ENCODE results near the gene ZNF48. TPM values are rescaled to one million over a fixed set of nuclear protein-coding genes. Genes with fewer than 3 reads are reported as not detected.

The ZNF48 gene
- total RNA-seq, 1 experiment from 2014 or later = 9.6 TPM

- peaks cover 26% of the 10 kb centered on the region for H3K36me3 ChIP-seq
- H3K9me3 ChIP-seq (replicated peaks) = no peaks in the 10 kb centered on the region
- H3K27me3 ChIP-seq (replicated peaks) = no peaks in the 10 kb centered on the region
- peaks cover 16% of the 10 kb centered on the region for H3K4me1 ChIP-seq (replicated peaks)
- DNase-seq (ENCODE audit: low read depth in 1 of 2, low spot score in 2 of 2) = no peak
- no peak overlapping the region for H3K4me3 ChIP-seq
- no peak overlapping the region for H3K27ac ChIP-seq
Measured at GRCh38 chr16:30443631-30444030, 48.4 kb downstream of the ZNF48 start.

GRCh38 chr16:30444231-30445148, 49.3 kb downstream of the ZNF48 start:
- H3K36me3 ChIP-seq = peaks cover 26% of the 10 kb centered on the region
- H3K9me3 ChIP-seq (replicated peaks) = no peaks in the 10 kb centered on the region
- H3K4me3 ChIP-seq = peak overlapping the region; percentile 77
- no peaks in the 10 kb centered on the region for H3K27me3 ChIP-seq (replicated peaks)
- H3K27ac ChIP-seq = peak overlapping the region; percentile 95
- peaks cover 16% of the 10 kb centered on the region for H3K4me1 ChIP-seq (replicated peaks)
- DNase-seq (ENCODE audit: low read depth in 1 of 2, low spot score in 2 of 2) = no peak

GRCh38 chr16:30445149-30445407, 49.9 kb downstream of the ZNF48 start:
- Histone ChIP-seq H3K4me3 (peak overlapping the region; percentile 77), H3K4me1 (replicated peaks) (peaks cover 16% of the 10 kb centered on the region), H3K27ac (peak overlapping the region; percentile 95), H3K36me3 (peaks cover 26% of the 10 kb centered on the region), H3K27me3 (replicated peaks) (no peaks in the 10 kb centered on the region), H3K9me3 (replicated peaks) (no peaks in the 10 kb centered on the region)
- no peak for DNase-seq (ENCODE audit: low read depth in 1 of 2, low spot score in 2 of 2)

GRCh38 chr16:30445408-30446202, 50.4 kb downstream of the ZNF48 start, which contains the start of gene SEPHS2:
TSS of gene SEPHS2 (minus strand) at chr16:30445874. CDS start at chr16:30445727, 147 bp downstream.
- Histone ChIP-seq H3K9me3 (replicated peaks) (no peaks in the 10 kb centered on the region), H3K36me3 (peaks cover 26% of the 10 kb centered on the region), H3K27ac (peak within 1 kb of the TSS; percentile 95), H3K4me1 (replicated peaks) (peaks cover 16% of the 10 kb centered on the region), H3K4me3 (peak within 1 kb of the TSS; percentile 77), H3K27me3 (replicated peaks) (no peaks in the 10 kb centered on the region)
- DNase-seq (ENCODE audit: low read depth in 1 of 2, low spot score in 2 of 2) = peak; percentile 94 to 96

GRCh38 chr16:30446203-30446595, 51.0 kb downstream of the ZNF48 start:
- Histone ChIP-seq H3K4me3 (peak overlapping the region; percentile 77), H3K9me3 (replicated peaks) (no peaks in the 10 kb centered on the region), H3K27ac (peak overlapping the region; percentile 95), H3K27me3 (replicated peaks) (no peaks in the 10 kb centered on the region), H3K4me1 (replicated peaks) (peaks cover 16% of the 10 kb centered on the region), H3K36me3 (peaks cover 26% of the 10 kb centered on the region)
- no peak for DNase-seq (ENCODE audit: low read depth in 1 of 2, low spot score in 2 of 2)

GRCh38 chr16:30447512-30448226, 52.4 kb downstream of the ZNF48 start:
- Histone ChIP-seq H3K4me3 (no peak overlapping the region), H3K27me3 (replicated peaks) (no peaks in the 10 kb centered on the region), H3K27ac (no peak overlapping the region), H3K4me1 (replicated peaks) (peaks cover 16% of the 10 kb centered on the region), H3K36me3 (peaks cover 26% of the 10 kb centered on the region), H3K9me3 (replicated peaks) (no peaks in the 10 kb centered on the region)
- no peak for DNase-seq (ENCODE audit: low read depth in 1 of 2, low spot score in 2 of 2)

GRCh38 chr16:30449116-30449435, 53.9 kb downstream of the ZNF48 start:
- no peak overlapping the region for H3K4me3 ChIP-seq
- no peaks in the 10 kb centered on the region for H3K27me3 ChIP-seq (replicated peaks)
- peaks cover 15% of the 10 kb centered on the region for H3K4me1 ChIP-seq (replicated peaks)
- H3K36me3 ChIP-seq = peaks cover 13% of the 10 kb centered on the region
- DNase-seq (ENCODE audit: low read depth in 1 of 2, low spot score in 2 of 2) = no peak
- no peak overlapping the region for H3K27ac ChIP-seq
- no peaks in the 10 kb centered on the region for H3K9me3 ChIP-seq (replicated peaks)

Other genes starting within 250 kb of the ZNF48 start
- 4.3 and 4.5 TPM in 2 replicates for gene CORO1A, start 211.8 kb upstream of the ZNF48 start, total RNA-seq (2014; rRNA removed; shearing (Covaris generic))
- gene BOLA2B, start 201.8 kb upstream of the ZNF48 start, total RNA-seq (2014; rRNA removed; shearing (Covaris generic)) = 156 and 420 TPM in 2 replicates
- gene SLX1A, start 201.5 kb upstream of the ZNF48 start, total RNA-seq (2014; rRNA removed; shearing (Covaris generic)) = 14.3 and 43.6 TPM in 2 replicates
- 3.6 and 5.8 TPM in 2 replicates for gene SULT1A3, start 196.2 kb upstream of the ZNF48 start, total RNA-seq (2014; rRNA removed; shearing (Covaris generic))
- not detected in 2 replicates for gene NPIPB13, start 146.9 kb upstream of the ZNF48 start, total RNA-seq (2014; rRNA removed; shearing (Covaris generic))
- gene CD2BP2, start 40.1 kb upstream of the ZNF48 start, total RNA-seq (2014; rRNA removed; shearing (Covaris generic)) = 55.8 and 60.7 TPM in 2 replicates
- gene TBC1D10B, start 24.9 kb upstream of the ZNF48 start, total RNA-seq (2014; rRNA removed; shearing (Covaris generic)) = 25.8 and 42.5 TPM in 2 replicates
- gene MYL11, start 20.6 kb upstream of the ZNF48 start, total RNA-seq (2014; rRNA removed; shearing (Covaris generic)) = not detected in 2 replicates
- gene SEPTIN1, start 12.9 kb upstream of the ZNF48 start, total RNA-seq (2014; rRNA removed; shearing (Covaris generic)) = not detected in 2 replicates
- 27.0 and 51.8 TPM in 2 replicates for gene ZNF771, start 12.2 kb downstream of the ZNF48 start, total RNA-seq (2014; rRNA removed; shearing (Covaris generic))
- 10.5 and 31.6 TPM in 2 replicates for gene DCTPP1, start 34.6 kb downstream of the ZNF48 start, total RNA-seq (2014; rRNA removed; shearing (Covaris generic))
- gene SEPHS2, start 50.5 kb downstream of the ZNF48 start, total RNA-seq (2014; rRNA removed; shearing (Covaris generic)) = 4.3 and 8.2 TPM in 2 replicates
- not detected in 2 replicates for gene ITGAL, start 77.3 kb downstream of the ZNF48 start, total RNA-seq (2014; rRNA removed; shearing (Covaris generic))
- gene ZNF768, start 131.1 kb downstream of the ZNF48 start, total RNA-seq (2014; rRNA removed; shearing (Covaris generic)) = 35.6 and 41.1 TPM in 2 replicates
- gene ZNF747, start 139.4 kb downstream of the ZNF48 start, total RNA-seq (2014; rRNA removed; shearing (Covaris generic)) = 3.6 and 5.1 TPM in 2 replicates
- 5.8 and 8.1 TPM in 2 replicates for gene ZNF764, start 163.0 kb downstream of the ZNF48 start, total RNA-seq (2014; rRNA removed; shearing (Covaris generic))
- gene ZNF688, start 176.3 kb downstream of the ZNF48 start, total RNA-seq (2014; rRNA removed; shearing (Covaris generic)) = 6.4 and 7.3 TPM in 2 replicates
- 4.6 and 6.8 TPM in 2 replicates for gene ZNF785, start 190.3 kb downstream of the ZNF48 start, total RNA-seq (2014; rRNA removed; shearing (Covaris generic))
- gene ZNF689, start 215.0 kb downstream of the ZNF48 start, total RNA-seq (2014; rRNA removed; shearing (Covaris generic)) = 8.1 and 9.8 TPM in 2 replicates